Activated CD8-positive, alpha-beta memory T cell treated with anti-CD3 and anti-CD28 coated beads for 48 hours (primary cell): ENCODE measurements around the gene OGFR.

Experiments
- DNase-seq, 3 experiments: peaks; one replicate each; pipeline ENCODE4 v3.0.0-alpha.2; 2020; ENCODE audit warnings: low read depth in 2 of 3, low spot score in 2 of 3

OGFR gene

GRCh38 chr20:62814060-62814708 is 9.5 kb downstream of the OGFR start:
- no peak for DNase-seq

DNA sequence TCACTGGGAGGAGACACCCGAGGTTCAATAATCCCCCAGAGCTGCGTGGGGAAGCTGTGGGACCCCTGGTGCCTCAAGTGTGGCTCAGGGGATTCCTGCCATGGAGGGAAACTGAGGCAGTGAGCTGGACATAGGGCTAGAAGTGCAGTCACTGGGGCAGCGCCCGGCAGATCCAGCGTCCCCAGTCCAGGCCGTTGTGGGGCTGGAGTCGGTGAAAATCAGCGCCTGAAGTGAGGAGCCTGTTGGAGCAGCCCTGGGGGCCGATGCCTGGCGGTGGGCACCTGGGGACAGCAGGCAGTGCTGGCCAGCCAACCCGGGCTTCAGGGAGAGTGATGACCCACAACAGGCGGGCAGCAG is 10.1 kb downstream of the OGFR start:
- no peak for DNase-seq

- no peak for DNase-seq
These were observed 10.7 kb downstream of the OGFR start for GRCh38 chr20:62815066-62815991.

GRCh38 chr20:62816031-62816883 is 11.6 kb downstream of the OGFR start:
- DNase-seq: no peak

DNA sequence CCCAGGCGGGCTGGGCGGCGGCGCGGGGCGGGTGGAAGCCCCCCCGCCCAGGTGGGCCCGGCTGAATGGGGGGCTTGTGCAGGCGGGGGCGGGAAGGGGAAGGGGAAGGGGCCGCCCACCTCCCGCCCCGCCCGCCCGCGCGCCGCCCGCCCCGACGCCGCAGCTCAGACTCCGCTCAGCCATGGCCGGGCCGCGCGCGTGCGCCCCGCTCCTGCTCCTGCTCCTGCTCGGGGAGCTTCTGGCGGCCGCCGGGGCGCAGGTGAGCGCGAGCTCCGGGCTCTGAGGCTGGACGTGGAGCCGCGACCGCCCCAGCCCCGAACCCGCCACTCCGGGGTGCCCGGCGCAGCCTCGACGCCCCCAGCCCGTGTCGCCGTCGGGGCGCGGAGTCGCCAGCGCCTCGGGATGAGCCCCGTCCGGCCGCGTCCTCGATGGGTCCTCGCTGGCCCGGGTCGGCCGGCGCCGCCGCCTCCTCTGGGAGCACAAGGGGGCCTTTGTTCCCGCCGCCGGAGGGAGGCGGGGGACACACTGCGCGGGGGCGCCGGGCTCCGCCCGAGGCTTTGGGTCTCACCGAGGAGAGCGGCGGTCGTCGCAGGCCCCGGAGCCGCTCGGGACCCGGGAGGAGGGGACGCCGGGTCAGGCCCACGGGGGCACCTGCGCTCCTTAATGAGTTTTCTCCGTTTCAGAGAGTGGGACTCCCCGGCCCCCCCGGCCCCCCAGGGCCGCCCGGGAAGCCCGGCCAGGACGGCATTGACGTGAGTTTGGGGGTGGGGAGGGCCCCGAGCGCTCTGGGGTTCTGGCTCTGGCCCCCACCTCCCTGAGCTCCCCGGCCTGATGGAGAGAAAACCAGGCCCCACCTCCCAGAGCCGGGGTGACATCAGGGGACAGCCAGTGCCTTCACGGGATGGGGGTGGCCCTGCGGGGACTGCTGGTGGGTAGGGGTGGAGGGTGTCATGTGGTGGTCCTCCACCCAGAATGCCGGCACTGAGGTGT is 12.5 kb downstream of the OGFR start, which contains the start of gene COL9A3:
Gene COL9A3 (plus strand): TSS at position 167 of the 990 bp plus-strand sequence. CDS start 15 bp downstream, at position 182.
- no peak for DNase-seq

GRCh38 chr20:62817975-62818591 is 13.4 kb downstream of the OGFR start:
- DNase-seq: no peak

DNA sequence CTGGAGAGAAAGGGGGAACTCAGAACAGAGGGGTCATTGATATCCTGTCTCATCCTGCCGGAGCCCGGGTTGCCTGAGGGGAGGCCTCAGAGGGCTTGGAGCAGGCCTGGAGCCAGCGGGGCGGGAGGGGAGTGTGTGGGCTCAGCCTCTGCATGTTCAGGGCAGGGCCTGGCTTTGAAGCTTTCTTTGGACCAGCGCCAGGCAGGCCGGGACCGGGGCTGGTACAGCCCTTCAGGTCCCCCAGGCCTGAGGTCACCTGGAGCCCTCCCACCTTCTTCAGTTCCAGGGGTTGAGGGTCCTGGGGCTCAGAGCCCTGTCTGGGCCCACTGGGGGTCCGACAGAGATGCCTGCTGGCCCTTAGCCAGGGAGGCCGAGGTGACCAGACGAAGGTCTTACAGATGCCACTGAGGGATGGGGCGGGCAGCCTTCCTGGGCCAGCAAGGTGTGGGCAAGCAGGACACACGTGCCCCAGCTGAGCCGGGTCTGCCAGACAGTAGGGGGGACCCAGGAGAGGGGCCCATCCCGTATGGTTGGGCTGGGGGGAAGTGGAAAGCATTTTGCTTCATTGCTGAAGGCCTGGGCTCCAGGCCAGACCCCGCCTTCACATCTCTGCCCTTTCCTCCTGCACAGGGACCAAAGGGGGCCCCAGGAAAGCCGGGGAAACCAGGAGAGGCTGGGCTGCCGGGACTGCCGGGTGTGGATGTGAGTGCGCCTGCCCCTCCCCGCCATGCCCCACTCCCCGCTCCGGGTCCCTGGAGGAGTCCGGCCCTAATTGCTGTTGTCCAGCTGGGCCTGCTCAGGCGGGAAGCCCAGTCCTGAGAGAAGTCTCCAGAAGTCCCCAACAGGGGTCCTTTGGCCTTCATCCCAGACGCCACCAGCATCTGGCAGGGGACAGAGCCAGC is 14.2 kb downstream of the OGFR start:
- DNase-seq: no peak

- no peak for DNase-seq
These were observed 15.0 kb downstream of the OGFR start for GRCh38 chr20:62819494-62820174.

GRCh38 chr20:62820208-62820961 is 15.8 kb downstream of the OGFR start:
- no peak for DNase-seq

- no peak for DNase-seq
These were observed 16.5 kb downstream of the OGFR start for GRCh38 chr20:62820962-62821725.

GRCh38 chr20:62821726-62822210 is 17.1 kb downstream of the OGFR start:
- DNase-seq: no peak

GRCh38 chr20:62822239-62822787 is 17.7 kb downstream of the OGFR start:
- DNase-seq: no peak

DNA sequence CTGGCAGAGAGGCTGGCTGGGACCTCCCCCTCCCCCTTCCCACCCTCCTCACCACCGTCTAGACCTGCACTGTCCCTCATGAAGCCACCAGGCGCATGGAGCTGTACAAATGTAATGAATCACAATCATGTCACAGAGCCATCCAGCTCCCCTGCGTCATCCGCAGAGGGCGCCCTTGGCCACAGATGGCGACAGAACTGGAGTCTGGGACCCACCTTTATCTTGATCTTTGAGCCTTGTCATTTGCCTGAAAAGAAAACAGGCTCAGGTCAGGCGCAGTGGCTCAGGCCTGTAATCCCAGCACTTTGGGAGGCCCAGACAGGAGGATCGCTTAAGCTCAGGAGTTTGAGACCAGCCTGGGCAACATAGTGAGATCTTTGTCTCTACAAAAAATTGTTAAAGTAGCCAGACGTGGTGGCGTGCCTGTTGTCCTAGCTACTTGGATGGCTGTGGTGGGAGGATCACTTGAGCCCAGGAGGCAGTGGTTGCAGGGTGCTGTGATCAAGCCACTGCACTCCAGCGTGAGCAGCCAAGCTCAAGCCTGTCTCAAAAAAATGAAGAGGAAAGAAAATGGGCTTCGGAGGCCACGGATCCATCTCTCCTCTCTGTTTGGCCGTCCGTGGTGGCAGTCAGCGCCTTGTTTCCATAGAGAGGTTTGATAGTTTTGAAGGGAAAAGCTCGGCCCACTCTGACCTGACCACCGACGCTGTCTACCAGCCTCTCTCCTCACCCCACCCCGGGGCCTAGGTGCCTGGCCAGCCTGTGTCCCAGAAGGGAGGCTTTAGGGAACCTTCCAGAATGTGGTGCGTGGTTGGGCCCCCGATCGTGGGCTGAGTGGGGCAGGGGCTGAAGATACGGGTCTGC is 18.4 kb downstream of the OGFR start:
- DNase-seq: no peak

DNA sequence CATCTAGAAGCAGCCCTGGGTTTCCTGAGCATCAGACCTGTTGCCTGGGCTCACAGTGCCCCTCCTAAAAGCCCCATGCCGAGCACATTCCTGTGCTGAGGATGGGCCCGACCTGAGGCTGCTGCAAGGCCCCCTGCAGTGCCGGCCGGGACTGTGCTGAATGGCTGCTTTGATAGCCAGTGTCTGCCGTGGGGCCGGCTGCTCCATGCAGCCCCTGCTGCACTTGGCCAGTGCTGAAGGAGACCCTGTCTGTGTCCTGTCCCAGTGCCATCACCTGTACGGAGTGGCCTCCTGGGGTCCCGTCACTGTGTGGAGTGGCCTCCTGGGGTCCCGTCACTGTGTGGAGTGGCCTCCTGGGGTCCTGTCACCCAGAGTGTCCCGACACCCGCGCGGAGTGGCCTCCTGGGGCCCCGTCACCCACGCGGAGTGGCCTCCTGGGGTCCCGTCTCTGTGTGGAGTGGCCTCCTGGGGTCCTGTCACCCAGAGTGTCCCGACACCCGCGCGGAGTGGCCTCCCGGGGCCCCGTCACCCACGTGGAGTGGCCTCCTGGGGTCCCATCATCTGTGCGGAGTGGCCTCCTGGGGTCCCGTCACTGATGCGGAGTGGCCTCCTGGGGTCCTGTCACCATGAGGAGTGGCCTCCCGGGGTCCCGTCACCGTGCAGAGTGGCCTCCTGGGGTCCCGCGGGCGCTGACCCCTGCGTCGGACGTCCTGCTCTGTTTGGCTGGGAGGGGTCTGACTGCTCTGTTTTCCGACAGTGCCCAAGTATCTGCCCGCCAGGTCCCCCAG is 19.2 kb downstream of the OGFR start:
- no peak for DNase-seq
